ENCODE measurements around the gene MPRIP. TPM values are rescaled to one million over a fixed set of nuclear protein-coding genes. Genes with fewer than 3 reads are reported as not detected.

MPRIP gene
- total and polyA plus RNA-seq, 2 donors (not counting 1 experiment from before 2014, with no cell fraction given): 130 to 299 TPM

DNA sequence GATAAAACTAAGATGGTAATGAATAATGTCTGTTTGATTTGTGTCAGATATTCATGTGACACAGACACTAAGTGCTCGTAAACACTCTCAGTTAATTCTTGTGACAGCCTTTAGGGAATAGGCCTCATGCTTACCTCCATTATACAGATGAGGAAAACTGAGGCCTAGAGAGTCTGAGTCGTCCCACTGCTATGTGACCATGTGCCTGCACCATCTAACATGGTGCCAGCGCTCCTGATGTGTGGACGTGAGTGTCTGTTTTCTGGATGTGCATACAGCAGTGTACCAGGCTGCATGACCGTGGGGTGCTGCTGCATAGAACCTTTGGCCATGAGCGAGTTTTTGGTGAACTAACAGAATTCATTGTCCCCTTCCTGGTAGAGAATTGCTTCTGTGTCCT lies 61.8 kb downstream of the MPRIP start:
- ChIA-PET CTCF (no interaction called here), POLR2A (no interaction called here)
- H3K27ac ChIP-seq (ENCODE audit: low read length in 2 of 2): no peak overlapping the region
- intact Hi-C loops (cut with micrococcal nuclease): no loop called here
- H3K27ac Mint-ChIP-seq: peak overlapping the region; percentile 53
- no peaks in the 10 kb centered on the region for H3K27me3 ChIP-seq (replicated peaks in 1 of 4; ENCODE audit: control extremely low read depth in 1 of 4, control insufficient read depth in 3 of 4, insufficient read depth in 4 of 4, low read length in 3 of 4)
- peaks cover 0 to 34% of the 10 kb centered on the region in 2 experiments for H3K36me3 ChIP-seq (replicated peaks in 1 of 2; ENCODE audit: control extremely low read depth in 1 of 2, control insufficient read depth in 1 of 2, extremely low read depth in 1 of 2, insufficient read depth in 2 of 2, low read length in 1 of 2)
- no peaks in the 10 kb centered on the region for H3K9me3 ChIP-seq (ENCODE audit: control extremely low read depth in 1 of 3, control insufficient read depth in 2 of 3, insufficient read depth in 1 of 3, low read length in 2 of 3)
- ATAC-seq (ENCODE audit: low read depth) (no peak), DNase-seq (no peak)
- no peaks in the 10 kb centered on the region for H3K27me3 Mint-ChIP-seq
- H2AFZ ChIP-seq (ENCODE audit: insufficient read depth, low read depth, low read length, poor library complexity, severe bottlenecking): no peak overlapping the region
- no peaks in the 10 kb centered on the region for H3K9me3 Mint-ChIP-seq (ENCODE audit: insufficient read depth)
- peaks cover 89% of the 10 kb centered on the region for H3K79me2 ChIP-seq (ENCODE audit: control insufficient read depth, insufficient read depth, low read length)
- TF ChIP-seq EZH2 (IDR thresholded peaks at IDR 0.05; ENCODE audit: borderline replicate concordance, insufficient read depth, low read depth, low read length, poor library complexity, severe bottlenecking) (no peak), CTCF (IDR thresholded peaks at IDR 0.05) (no peak)
- no peak overlapping the region for H3K4me3 Mint-ChIP-seq
- H3K4me3 ChIP-seq (ENCODE audit: control extremely low read depth in 1 of 5, extremely low read depth in 1 of 5, insufficient read depth in 1 of 5, low read depth in 2 of 5, low read length in 4 of 5): no peak overlapping the region
- no peak overlapping the region for H3K4me2 ChIP-seq (replicated peaks; ENCODE audit: low read depth, low read length, poor library complexity, severe bottlenecking)
- 97% methylated on average over 5 of the region's 6 CpGs for WGBS (ENCODE audit: insufficient coverage)
- H3K4me1 ChIP-seq (ENCODE audit: control insufficient read depth in 2 of 2, insufficient read depth in 2 of 2, low read length in 2 of 2): peaks cover 21% of the 10 kb centered on the region in 2 donors
- H4K20me1 ChIP-seq (ENCODE audit: control insufficient read depth, insufficient read depth, low read length, poor library complexity, severe bottlenecking): peaks cover 64% of the 10 kb centered on the region
- H3K4me1 Mint-ChIP-seq: peaks cover 45% of the 10 kb centered on the region
- H3K9ac ChIP-seq (ENCODE audit: low read length): no peak overlapping the region

GRCh38 chr17:17104494-17104893 lies 62.2 kb downstream of the MPRIP start:
- no peaks in the 10 kb centered on the region for H3K9me3 Mint-ChIP-seq (ENCODE audit: insufficient read depth)
- H3K4me1 Mint-ChIP-seq: peaks cover 50% of the 10 kb centered on the region
- no peaks in the 10 kb centered on the region for H3K27me3 ChIP-seq (replicated peaks in 1 of 4; ENCODE audit: control extremely low read depth in 1 of 4, control insufficient read depth in 3 of 4, insufficient read depth in 4 of 4, low read length in 3 of 4)
- ATAC-seq (ENCODE audit: low read depth) (no peak), DNase-seq (no peak)
- intact Hi-C loops (cut with micrococcal nuclease): no loop called here
- POLR2A ChIA-PET: no interaction called here
- H3K27ac Mint-ChIP-seq: peak overlapping the region; percentile 53
- no peak overlapping the region for H3K9ac ChIP-seq (ENCODE audit: low read length)
- H3K4me1 ChIP-seq (ENCODE audit: control insufficient read depth in 2 of 2, insufficient read depth in 2 of 2, low read length in 2 of 2): peaks cover 25 to 26% of the 10 kb centered on the region in 2 donors
- H3K27ac ChIP-seq (ENCODE audit: low read length in 2 of 2): peak overlapping the region in 1 of 2 donors; percentile 33
- H3K79me2 ChIP-seq (ENCODE audit: control insufficient read depth, insufficient read depth, low read length): peaks cover 89% of the 10 kb centered on the region
- TF ChIP-seq CTCF (IDR thresholded peaks at IDR 0.05): no peak
- TF ChIP-seq EZH2 (IDR thresholded peaks at IDR 0.05; ENCODE audit: borderline replicate concordance, insufficient read depth, low read depth, low read length, poor library complexity, severe bottlenecking): no peak
- no peak overlapping the region for H3K4me2 ChIP-seq (replicated peaks; ENCODE audit: low read depth, low read length, poor library complexity, severe bottlenecking)
- peaks cover 0 to 34% of the 10 kb centered on the region in 2 experiments for H3K36me3 ChIP-seq (replicated peaks in 1 of 2; ENCODE audit: control extremely low read depth in 1 of 2, control insufficient read depth in 1 of 2, extremely low read depth in 1 of 2, insufficient read depth in 2 of 2, low read length in 1 of 2)
- no peaks in the 10 kb centered on the region for H3K9me3 ChIP-seq (ENCODE audit: control extremely low read depth in 1 of 3, control insufficient read depth in 2 of 3, insufficient read depth in 1 of 3, low read length in 2 of 3)
- H3K27me3 Mint-ChIP-seq: no peaks in the 10 kb centered on the region
- no peak overlapping the region for H3K4me3 Mint-ChIP-seq
- 94% methylated on average over 11 of the region's 11 CpGs for WGBS (ENCODE audit: insufficient coverage)
- CTCF ChIA-PET: no interaction called here
- H2AFZ ChIP-seq (ENCODE audit: insufficient read depth, low read depth, low read length, poor library complexity, severe bottlenecking): no peak overlapping the region
- H3K4me3 ChIP-seq (ENCODE audit: control extremely low read depth in 1 of 5, extremely low read depth in 1 of 5, insufficient read depth in 1 of 5, low read depth in 2 of 5, low read length in 4 of 5): no peak overlapping the region
- peaks cover 59% of the 10 kb centered on the region for H4K20me1 ChIP-seq (ENCODE audit: control insufficient read depth, insufficient read depth, low read length, poor library complexity, severe bottlenecking)
